Kidney tubule cell (primary cell): ENCODE results near the gene CARD8.
"Not testable (repeated sequence)": the region's sequence is repeated elsewhere in the genome, so short reads cannot be mapped to it uniquely, and the experiment has no call there.

Experiments
- DNase-seq: peaks from one replicate; pipeline ENCODE4 v3.0.0-alpha.2; 2018; ENCODE audit warnings: low spot score

The CARD8 gene

DNA sequence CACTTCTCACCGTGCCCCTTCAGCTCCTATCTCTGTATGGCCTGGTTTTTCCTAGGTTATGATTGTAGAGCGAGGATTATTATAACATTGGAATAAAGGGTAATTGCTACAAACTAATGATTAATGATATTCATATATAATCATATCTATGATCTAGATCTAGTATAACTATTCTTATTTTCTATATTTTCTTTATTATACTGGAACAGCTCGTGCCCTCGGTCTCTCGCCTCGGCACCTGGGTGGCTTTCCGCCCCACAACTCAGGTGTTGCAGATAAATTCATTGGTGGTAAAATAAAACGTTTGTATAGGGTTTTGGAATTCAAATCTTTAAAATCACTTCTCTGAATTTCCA, 4.6 kb upstream of the CARD8 start:
- DNase-seq, result not testable (repeated sequence)

DNA sequence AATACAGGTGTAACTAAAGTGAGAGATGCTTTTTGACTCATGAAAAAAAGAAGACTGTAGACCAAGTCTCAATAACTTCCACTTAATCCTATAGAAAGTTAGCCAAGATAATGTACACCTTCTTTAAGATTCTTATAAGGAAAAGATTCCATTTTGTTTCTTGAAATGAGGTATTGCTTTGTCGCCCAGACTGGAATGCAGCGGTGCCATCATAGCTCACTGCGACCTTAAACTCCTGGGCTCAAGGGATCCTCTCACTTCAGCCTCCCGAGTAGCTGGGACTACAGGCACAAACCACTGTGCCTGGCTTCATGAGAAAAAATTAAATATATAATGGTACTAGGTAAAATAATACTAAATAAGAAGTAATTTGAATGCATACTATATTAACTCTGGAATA, 3.3 kb upstream of the CARD8 start:
- DNase-seq, result not testable (repeated sequence)

DNA sequence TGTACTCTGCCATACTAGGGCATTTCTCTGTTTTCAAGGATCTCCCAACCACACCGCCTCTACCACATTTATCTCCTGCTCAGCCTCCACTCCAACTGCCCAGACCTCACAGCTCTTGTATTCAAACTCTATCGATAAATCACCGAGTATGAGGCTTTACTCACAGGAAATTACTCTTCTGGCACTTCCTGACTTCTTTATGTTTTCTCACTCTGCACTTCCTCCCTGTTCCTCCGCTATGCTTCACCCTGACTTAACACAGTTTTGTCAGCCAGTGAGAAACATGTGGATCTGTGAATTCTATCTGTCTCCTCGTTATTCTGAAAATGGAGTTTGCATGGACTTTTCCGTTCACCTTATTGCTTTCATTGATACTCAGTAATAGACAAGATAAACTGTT, 2.6 kb upstream of the CARD8 start:
- no peak for DNase-seq

DNA sequence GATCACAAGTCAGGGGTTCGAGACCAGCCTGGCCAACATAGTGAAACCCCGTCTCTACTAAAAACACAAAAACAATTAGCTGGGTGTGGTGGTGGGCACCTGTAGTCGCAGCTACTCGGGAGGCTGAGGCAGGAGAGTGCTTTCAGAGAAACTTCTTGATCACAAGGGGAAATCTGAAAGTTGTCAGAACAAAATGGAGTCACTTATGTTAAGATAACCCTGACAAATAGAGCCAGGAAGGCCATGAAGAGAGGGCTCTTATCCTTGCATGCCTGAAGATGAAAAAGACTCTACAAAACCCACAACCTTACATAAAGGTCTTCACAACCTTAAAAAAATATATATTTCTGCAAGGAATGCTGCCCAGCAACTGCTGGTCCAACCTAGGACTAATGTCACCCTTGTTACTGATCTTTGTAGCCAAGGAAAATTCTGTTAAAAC, 1.2 kb downstream of the CARD8 start:
- no peak for DNase-seq

DNA sequence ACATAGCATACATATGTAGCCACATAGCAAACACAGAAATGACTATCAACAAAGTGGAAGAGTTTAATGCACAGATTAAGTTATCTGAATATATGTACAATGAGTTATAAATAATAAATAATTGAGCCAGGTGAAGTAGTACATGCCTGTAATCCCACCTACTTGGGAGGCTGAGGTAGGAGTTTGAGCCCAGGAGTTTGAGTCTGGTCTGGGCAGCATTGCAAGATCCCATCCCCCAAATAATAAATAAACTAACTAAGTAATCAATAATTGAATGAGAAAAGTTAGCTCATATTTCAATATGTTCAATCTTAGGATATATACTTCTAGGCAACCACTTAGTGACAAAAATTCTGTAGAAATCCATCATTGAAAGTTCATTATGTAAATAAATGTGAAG, 1.7 kb downstream of the CARD8 start:
- DNase-seq, result no peak

DNA sequence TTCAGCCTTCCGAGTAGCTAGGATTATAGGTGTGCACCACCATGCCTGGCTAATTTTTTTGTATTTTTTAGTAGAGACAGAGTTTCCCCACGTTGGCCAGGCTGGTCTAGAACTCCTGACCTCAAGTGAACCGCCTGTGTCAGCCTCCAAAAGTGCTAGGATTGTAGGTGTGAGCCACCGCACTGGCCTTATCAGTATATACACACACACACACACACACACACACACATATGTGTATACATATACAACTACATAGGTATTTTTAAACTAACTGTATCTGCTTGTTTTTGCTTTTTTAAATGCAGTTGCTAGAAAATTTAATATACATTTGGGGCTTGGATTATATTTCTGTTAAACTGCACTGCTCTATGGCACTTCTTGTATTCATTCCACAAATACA, 3.1 kb downstream of the CARD8 start:
- DNase-seq, result no peak

DNA sequence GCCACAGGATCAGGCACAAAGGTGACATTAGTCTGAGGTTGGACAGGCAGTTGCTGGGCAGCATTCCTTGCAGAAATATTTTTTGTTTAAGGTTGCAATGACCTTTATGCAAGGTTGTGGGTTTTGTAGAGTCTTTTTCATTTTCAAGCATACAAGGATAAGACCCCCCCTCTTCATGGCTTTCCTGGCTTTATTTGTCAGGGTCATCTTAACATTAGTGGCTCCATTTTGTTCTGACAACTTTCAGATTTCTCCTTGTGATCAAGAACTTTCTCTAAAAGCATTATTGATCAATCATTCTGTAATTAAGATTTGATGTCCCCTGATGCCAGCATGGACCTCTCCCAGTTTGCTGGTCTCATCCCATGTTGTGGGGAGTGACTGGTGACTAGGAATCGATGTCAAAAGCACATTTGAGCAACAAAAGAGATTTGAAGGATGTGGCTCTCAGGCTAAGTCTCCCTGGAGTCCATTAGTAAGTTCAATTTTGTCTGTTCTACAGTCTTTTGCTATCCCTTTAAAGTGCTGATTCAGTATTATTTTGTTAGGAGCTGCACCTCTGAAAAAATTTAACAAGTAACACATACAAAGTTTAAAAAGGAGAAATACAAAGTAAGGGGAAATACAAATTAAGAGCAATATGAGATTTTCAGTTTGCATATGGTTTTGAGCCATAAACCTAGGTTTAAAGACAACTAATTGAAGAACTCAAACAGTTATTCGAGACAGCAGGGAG, 5.3 kb downstream of the CARD8 start:
- DNase-seq, result no peak

DNA sequence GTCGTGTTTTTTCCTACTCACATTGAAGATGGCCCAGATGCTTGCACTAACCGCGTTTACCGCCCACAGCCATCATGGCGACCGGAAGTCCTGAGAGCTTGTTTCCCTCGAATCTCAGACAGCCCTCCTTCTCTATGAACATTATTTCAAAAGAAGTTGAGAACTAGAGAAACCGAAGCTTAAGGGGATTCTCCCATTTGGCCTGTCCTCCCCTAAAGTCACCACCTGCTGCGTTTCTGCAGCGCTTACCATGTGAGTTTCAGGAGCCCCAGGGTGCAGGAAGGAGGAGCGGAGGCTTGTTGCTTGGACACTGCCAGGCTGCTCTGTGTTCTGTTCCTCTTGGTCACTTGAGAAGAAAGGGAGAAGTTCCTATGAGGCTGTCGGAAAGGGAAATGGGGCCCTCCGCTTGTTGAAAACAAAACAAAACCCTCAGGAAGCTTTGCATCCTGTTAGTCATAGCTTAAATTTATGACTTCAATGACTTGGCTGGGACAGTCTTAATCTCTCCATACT, 6.2 kb downstream of the CARD8 start:
- DNase-seq, result no peak

DNA sequence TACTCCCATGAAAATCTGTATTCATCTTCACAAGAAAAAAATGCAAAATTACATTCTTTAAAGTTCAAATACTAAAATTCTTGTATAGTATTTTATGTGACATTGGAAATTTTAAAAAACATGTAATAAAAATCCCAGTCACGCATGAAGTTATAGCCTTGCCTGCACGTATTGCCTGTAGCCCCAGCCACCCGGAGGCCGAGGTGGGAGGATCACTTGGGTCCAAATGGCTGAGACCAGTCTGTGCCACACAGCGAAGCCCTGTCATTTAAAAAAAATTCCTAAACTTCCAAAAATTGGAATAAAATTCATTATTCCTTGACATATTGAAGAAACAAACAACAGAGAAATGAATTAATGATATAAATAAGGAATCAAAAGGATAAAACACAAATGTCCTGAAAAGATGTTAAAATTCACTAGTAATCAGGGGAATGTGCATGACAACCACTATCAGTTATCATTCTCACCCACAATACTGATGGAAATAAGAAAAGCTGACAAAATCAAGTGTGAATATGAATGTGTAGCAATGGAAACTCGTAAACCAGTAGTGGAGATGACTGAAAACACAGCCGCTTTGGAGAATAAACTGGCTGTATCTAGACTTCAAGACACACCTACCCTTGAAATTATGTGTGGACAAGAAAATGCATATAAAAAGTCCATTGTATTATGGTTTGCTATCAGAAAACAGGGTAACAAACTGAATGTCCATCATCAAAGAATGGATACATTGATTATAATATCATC, 7.5 kb downstream of the CARD8 start:
- DNase-seq, result no peak

DNA sequence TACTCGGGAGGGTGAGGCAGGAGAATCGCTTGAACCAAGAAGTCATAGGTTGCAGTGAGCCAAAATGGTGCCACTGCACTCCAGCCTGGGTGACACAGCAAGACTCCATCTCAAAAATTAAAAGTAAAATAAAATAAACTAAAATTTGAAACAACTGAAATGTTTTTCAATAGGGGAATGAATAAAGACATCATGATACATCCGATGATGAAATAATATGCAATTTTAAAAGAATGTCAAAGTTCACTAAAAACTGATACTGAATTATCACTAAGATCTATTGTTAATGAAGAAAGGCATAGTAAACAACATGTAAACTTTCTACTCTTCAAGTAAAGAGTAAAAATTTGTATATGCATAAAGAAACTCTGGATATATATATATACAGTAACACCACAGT, 8.5 kb downstream of the CARD8 start:
- no peak for DNase-seq

DNA sequence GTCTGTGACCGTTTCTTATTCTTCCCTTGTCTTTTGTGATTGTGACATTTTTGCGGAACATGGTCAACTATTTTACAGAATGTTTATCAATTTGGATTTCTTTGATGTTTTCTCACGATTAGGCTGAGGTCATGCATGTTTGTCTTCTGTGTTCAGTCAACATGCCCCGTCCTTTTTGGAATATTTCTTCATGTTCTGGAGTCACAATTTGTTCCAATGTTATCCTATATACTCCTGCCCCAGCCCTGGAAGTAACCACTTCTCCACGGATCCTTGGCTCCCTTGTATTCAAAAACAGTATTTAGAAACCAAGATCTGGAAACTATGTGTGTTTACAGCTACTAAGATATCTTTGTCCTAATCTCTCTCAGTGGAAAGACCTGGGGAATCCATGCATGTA, 9.6 kb downstream of the CARD8 start:
- no peak for DNase-seq

DNA sequence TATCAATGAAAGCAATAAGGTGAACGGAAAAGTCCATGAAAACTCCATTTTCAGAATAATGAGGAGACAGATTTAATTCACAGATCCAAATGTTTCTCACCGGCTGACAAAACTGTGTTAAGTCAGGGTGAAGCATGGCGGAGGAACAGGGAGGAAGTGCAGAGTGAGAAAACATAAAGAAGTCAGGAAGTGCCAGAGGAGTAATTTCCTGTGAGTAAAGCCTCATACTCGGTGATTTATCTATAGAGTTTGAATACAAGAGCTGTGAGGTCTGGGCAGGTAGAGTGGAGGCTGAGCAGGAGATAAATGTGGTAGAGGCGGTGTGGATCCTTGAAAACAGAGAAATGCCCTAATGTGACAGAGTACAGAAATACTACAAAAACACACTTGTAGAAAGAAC, 11.4 kb downstream of the CARD8 start:
- DNase-seq, result no peak

DNA sequence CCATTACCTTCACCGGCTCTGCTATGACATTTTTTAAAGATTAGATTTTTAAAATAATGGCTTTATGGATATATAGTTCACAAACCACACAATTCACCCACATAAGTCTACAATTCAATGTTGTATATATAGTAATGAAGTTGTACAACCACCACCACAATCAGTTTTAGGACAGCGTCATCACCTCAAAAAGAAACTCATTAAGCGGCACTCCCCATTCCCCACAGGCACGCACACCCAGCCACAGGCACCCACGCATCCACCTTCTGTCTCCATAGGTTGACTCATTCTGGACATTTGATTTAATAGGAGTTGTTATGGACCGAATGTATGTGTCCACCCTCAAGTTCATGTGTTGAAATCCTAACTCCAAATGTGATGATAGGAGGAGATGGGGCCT, 13.9 kb downstream of the CARD8 start:
- DNase-seq, result not testable (repeated sequence)

DNA sequence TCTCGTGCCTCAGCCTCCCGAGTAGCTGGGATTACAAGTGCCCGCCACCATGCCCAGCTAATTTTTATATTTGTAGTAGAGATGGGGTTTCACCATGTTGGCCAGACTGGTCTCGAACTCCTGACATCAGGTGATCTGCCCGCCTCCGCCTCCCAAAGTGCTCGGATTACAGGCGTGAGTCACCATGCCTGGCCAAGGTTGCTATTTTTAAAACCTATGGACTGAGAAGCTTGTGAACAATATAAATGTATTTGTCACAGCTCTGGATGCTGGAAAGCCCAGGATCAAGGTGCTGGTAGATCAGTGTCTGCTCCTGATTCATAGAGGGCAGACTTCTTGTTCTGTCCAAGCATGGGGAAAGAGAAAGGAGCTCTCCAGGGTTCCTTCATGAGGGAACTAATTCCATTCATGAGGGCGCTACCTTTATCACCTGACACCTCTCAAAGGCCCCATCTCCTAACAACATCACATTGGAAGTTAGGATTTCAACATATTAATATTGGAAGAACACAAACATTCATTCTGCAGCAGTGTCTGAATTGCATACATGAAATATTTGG, 16.1 kb downstream of the CARD8 start:
- DNase-seq, result peak; percentile 36

DNA sequence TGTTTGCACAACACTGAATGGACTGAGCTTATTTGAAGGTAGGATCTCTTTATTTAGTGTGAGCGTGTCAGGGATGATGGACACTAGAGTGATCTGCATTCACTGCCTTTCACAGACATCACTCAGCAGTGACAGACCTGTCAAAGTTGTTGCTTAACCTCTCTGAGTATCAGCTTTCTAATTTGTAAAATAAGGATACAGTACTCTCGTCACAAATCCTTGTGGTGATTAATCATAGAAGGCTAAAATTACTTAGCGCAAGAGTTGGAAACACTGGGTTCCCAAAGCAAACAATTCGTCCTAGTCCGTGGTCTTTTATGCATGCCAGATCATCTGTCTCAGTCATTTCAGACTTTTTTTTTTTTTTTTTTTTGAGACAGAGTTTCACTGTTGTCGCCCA, 16.6 kb downstream of the CARD8 start:
- DNase-seq, result no peak

DNA sequence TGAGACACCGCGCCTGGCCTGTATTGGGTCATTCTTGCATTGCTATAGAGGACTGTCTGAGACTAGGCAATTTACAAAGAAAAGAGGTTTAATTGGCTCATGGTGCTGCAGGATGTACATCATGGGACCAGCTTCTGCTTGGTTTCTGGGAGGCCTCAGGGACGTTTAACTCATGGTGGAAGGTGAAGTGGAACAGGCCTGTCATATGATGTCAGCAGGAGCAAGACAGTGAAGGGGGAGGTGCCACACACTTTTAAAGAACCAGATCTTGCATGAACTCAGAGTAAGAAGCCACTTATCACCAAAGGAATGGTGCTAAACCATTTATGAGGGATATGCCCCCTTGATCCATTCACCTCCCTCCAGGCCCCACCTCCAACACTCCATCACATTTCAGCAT, 18.7 kb downstream of the CARD8 start:
- no peak for DNase-seq

DNA sequence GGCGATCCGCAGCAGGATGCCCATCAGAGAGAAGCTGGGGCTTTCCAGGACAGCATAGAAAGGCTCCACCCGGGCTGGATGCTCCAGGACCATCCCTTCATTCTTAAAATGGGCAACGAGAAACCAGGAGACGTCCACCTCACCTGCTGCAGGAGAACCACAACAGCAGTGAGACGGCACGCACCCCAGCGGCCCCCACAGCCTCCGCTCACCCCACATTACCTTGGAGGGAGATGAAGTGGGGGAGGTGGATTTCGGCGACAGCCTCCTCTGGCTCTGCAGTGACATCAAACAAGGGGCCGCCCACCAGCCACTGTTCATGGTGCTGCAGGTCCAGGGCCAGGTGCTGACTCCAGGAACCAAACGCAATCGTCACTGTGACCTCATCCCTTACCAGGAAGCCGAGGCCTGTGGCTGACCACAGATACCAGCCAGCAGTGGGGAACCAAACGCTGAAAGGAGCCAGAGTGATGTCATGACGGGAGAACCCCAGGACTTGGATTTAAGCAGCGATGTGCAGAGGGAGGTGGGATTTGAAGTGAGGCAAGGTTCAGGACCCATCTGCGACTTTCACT, 25.1 kb downstream of the CARD8 start:
- no peak for DNase-seq

DNA sequence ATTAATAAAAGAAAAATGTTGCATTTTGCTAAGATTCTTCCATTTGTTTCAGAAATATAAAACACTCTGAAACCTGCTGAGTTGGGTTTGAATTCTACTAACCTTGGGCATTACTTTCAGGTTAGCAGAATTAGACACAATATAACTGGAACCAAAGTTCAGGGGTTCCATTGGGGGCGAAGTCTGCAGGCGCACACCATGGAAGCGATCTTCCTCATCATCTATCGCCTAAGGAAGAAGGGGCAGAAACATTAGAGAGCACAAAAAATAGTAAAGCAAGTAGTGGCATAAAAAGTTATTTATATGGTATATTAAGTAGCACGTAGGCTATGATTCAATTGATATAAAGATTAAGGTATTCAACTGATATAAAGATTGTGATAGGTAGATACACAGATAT, 34.1 kb downstream of the CARD8 start:
- DNase-seq, result no peak

DNA sequence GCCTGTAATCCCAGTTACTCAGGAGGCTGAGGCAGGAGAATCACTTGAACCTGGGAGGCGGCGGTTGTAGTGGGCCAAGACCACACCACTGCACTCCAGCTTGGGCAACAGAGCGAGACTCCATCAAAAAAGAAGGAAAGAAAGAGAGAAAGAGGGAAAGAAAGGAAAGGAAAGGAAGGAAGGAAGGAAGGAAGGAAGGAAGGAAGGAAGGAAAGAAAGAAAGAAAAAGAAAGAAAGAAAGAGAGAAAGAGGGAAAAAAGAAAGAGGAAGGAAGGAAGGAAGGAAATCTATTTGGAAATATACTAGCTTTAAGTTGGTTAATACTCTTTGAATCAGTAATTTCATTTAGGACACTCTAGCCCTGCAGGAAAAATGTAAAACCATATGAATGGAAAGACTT, 34.9 kb downstream of the CARD8 start:
- DNase-seq, result not testable (repeated sequence)

DNA sequence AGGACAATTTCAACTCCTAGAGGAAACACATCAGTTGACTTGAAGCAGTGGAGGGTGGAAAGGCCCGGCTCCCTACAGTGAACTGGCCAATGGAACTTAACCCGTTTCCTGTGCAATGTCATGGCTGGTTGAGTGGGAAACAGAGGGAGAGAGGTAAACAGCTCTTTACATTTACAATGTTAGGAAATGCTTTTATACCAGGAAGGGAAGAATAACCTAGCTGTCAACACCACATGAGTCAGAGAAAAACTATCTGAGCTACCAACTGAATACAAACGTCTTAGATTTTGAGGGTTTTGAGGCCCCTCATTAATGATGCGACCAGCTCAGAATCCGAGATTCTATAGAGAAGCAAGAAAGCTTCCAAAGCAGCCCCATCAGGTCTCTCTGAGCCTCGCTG, 36.7 kb downstream of the CARD8 start:
- DNase-seq, result peak; percentile 36

DNA sequence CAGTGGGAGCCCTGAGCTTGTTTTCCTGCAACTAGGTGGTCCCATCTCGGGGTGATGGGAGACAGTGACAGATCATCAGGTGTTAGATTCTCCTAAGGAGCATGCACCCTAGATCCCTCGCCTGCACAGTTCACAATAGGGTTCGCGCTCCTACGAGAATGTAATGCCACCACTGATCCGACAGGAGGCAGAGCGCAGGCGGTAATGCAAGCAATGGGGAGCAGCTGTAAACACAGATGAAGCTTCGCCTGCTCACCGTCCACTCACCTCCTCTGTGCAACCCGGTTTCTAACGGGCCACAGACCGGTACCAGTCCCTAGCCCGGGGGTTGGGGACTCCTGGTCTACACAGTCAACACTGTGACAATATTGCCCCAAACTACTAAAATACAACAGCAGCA, 38.8 kb downstream of the CARD8 start:
- DNase-seq, result no peak

DNA sequence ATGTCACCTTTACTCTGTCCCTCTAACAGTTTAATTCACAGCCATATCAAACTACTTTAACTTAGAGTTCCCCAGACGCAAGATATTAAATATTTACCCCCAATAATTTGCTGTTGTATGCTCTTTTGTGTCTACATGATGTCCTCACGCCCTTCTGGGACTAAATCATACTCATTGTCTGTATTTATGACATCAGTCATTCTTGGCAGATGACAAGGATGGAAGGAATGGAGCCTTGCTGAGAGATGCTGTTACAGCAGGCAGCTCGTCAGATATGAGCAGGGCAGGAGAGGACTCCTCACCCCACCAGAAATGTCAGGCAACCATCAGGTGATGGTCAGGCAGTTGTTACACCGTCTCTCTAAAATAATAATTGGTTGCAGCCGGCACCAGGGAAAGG, 41.8 kb downstream of the CARD8 start:
- no peak for DNase-seq

DNA sequence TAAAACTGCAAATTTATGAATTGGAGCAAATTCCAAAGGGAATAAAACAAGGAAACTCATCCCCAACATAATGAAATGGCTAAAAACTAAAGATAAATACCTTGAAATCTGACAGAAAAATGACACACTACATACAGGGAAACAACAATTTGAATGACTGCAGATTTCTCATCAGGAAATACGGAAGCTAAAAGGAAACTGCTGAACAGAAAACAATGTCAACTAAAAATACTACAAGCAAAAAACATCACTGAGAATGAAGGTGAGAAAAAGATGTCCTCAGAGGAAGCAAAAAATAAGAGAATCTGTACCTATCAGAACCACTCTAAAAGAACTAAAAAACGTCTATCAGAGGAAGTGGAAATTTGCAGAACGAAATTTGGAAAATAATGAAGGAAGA, 45.7 kb downstream of the CARD8 start:
- DNase-seq, result no peak
